CD4-positive, alpha-beta T cell (primary cell): ENCODE measurements around the gene ZRANB3. TPM values are rescaled to one million over a fixed set of nuclear protein-coding genes. Genes with fewer than 3 reads are reported as not detected.
"Not testable (repeated sequence)": the region's sequence is repeated elsewhere in the genome, so short reads cannot be mapped to it uniquely, and the experiment has no call there.

Experiments used
- ATAC-seq: fragments of 200-7000 bp; cut with Tn5 transposase; one replicate; pipeline ENCODE4 v1.10.0; 2022; ENCODE audit warnings: mild to moderate bottlenecking; ENCODE audit not compliant: poor library complexity
- CTCF ChIA-PET: fragments of 350-600 bp; sonication (Branson Sonifier 250); formaldehyde crosslinking; loops from one replicate; lab custom pipeline; 2021; ENCODE audit warnings: antibody characterized with exemption, inconsistent platforms; lab: Charles Lee
- POLR2A ChIA-PET: fragments of 350-600 bp; sonication (Branson Sonifier 250); formaldehyde crosslinking; loops from one replicate; lab custom pipeline; 2021; ENCODE audit warnings: antibody characterized with exemption, inconsistent platforms; lab: Charles Lee
- DNase-seq, 14 experiments: peaks; one replicate each; pipeline ENCODE4 v3.0.0-alpha.2; 2013 to 2020; ENCODE audit warnings: mixed read lengths in 2 of 14
- H3K27ac ChIP-seq, 2 donors: one replicate each; pipeline versions ENCODE4 v1.5.1 to v1.7.0; 2013; ENCODE audit warnings: low read length in 2 of 2, low read depth in 1 of 2, mild to moderate bottlenecking in 1 of 2
- H3K27me3 ChIP-seq, 2 experiments: 1 replicate in 1 of 2; 2 replicates in 1 of 2; pipeline versions ENCODE4 v1.6.1 to v1.7.0; 2013; ENCODE audit warnings: low read length in 2 of 2, control low read depth in 1 of 2, mild to moderate bottlenecking in 1 of 2, moderate library complexity in 1 of 2; ENCODE audit not compliant: insufficient read depth in 2 of 2, control insufficient read depth in 1 of 2
- H3K36me3 ChIP-seq: one replicate; pipeline ENCODE4 v1.6.1; 2013; ENCODE audit warnings: low read length, control low read depth; ENCODE audit not compliant: insufficient read depth
- H3K4me1 ChIP-seq: one replicate; pipeline ENCODE4 v1.6.1; 2013; ENCODE audit warnings: low read length, control low read depth; ENCODE audit not compliant: insufficient read depth
- H3K4me3 ChIP-seq: one replicate; pipeline ENCODE4 v1.5.1; 2013; ENCODE audit warnings: mild to moderate bottlenecking, low read length, moderate library complexity
- H3K9me3 ChIP-seq, 2 experiments: 1 replicate in 1 of 2; 2 replicates in 1 of 2; pipeline versions ENCODE4 v1.6.1 to v1.7.0; 2013; ENCODE audit warnings: low read length in 2 of 2, mild to moderate bottlenecking in 2 of 2, control low read depth in 1 of 2, moderate library complexity in 1 of 2; ENCODE audit not compliant: control insufficient read depth in 1 of 2, insufficient read depth in 1 of 2
- H3K27ac Mint-ChIP-seq: one replicate; pipeline ENCODE4 v1.8.0; 2020; ENCODE audit warnings: mixed read lengths
- H3K27me3 Mint-ChIP-seq: one replicate; pipeline ENCODE4 v1.8.0; 2021; ENCODE audit warnings: mixed read lengths
- H3K36me3 Mint-ChIP-seq: one replicate; pipeline ENCODE4 v1.8.0; 2021; ENCODE audit warnings: low read depth, mixed read lengths
- H3K4me1 Mint-ChIP-seq: one replicate; pipeline ENCODE4 v1.8.0; 2021; ENCODE audit warnings: low read depth, mixed read lengths
- H3K4me3 Mint-ChIP-seq: one replicate; pipeline ENCODE4 v1.8.0; 2020; ENCODE audit warnings: mild to moderate bottlenecking, mixed read lengths
- H3K9me3 Mint-ChIP-seq: one replicate; pipeline ENCODE4 v1.8.0; 2020; ENCODE audit warnings: mixed read lengths
- CTCF ChIP-seq: fragments of 200-600 bp; IDR thresholded peaks from one replicate; pipeline ENCODE4 v1.8.0; 2022; ENCODE audit warnings: antibody characterized with exemption, mild to moderate bottlenecking
- intact Hi-C, 2 experiments: fragments of 100-400 bp; cut with DNase I in 1 of 2; cut with micrococcal nuclease in 1 of 2; formaldehyde crosslinking; loops; one replicate each; pipeline versions ENCODE4 v1.15.1 to v1.9.0; 2023 to 2025; cut with DNase I, micrococcal nuclease
- total RNA-seq, 174 experiments: library from RNA in 2 of 174; stranded (reverse) in 2 of 174; gene quantifications; one replicate each; pipeline ENCODE4 v1.2.3 and lab custom pipeline; 2021 to 2026

Gene ZRANB3
- total RNA-seq, 2 experiments from 2014 or later = 3.9 to 4.2 TPM

DNA sequence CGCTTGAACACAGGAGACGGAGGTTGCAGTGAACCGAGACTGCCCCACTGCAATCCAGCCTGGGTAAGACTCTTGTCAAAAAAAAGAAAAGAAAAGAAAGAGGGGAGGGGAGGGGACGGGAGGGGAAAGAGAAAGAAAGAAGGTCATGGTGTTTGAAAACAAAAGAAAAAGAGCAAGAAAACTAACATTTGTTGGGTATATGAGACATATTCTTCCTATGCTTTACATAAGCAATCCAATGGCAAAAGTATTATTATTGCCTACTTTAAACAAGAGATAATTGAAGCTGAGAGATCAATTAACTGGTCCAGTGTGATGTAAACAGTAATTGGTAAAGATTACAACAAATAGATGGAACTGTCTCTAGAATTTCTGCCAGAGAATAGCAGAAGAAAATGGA is 157.3 kb downstream of the ZRANB3 start:
- Mint-ChIP-seq H3K4me3 (no peak overlapping the region), H3K36me3 (peaks cover 51% of the 10 kb centered on the region), H3K9me3 (peaks cover 21% of the 10 kb centered on the region), H3K4me1 (no peaks in the 10 kb centered on the region), H3K27me3 (no peaks in the 10 kb centered on the region), H3K27ac (no peak overlapping the region)
- H3K4me3 ChIP-seq = no peak overlapping the region
- H3K36me3 ChIP-seq = no peaks in the 10 kb centered on the region
- intact Hi-C loops = no loop called here
- DNase-seq (no peak), ATAC-seq (no peak)
- no peaks in the 10 kb centered on the region for H3K27me3 ChIP-seq
- no peak overlapping the region for H3K27ac ChIP-seq
- CTCF ChIA-PET = no interaction called here
- no peak for TF ChIP-seq CTCF
- H3K9me3 ChIP-seq = peaks cover 3 to 12% of the 10 kb centered on the region in 2 experiments
- no peaks in the 10 kb centered on the region for H3K4me1 ChIP-seq
- POLR2A ChIA-PET = no interaction called here

DNA sequence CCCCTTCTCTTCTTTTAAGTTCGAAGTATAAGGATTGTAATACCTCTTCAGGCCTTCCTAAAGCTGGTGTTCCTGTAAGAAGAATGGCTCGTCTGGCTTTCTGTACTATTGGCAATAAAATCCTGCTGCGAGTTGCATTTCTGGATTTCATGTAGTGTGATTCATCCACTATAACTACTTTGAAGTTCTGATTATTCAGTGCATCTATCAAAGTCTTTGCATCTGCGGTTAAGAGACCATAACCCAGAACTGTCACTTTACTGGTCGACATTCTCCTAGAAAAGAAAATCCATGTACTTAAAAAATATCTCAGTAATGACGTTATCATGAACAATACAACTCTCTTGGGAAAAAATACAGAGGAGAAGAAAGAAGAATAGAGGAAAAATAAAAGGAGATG is 181.1 kb downstream of the ZRANB3 start:
- ATAC-seq (no peak), DNase-seq (no peak)
- Histone ChIP-seq H3K4me3 (no peak overlapping the region), H3K9me3 (peaks cover 19 to 26% of the 10 kb centered on the region in 2 experiments), H3K4me1 (no peaks in the 10 kb centered on the region), H3K27ac (no peak overlapping the region), H3K36me3 (no peaks in the 10 kb centered on the region), H3K27me3 (no peaks in the 10 kb centered on the region)
- Mint-ChIP-seq H3K36me3 (peaks cover 55% of the 10 kb centered on the region), H3K27ac (no peak overlapping the region), H3K9me3 (peaks cover 4% of the 10 kb centered on the region), H3K4me1 (no peaks in the 10 kb centered on the region), H3K27me3 (no peaks in the 10 kb centered on the region), H3K4me3 (no peak overlapping the region)
- POLR2A ChIA-PET = no interaction called here
- no peak for TF ChIP-seq CTCF
- intact Hi-C loops = no loop called here
- CTCF ChIA-PET = no interaction called here

DNA sequence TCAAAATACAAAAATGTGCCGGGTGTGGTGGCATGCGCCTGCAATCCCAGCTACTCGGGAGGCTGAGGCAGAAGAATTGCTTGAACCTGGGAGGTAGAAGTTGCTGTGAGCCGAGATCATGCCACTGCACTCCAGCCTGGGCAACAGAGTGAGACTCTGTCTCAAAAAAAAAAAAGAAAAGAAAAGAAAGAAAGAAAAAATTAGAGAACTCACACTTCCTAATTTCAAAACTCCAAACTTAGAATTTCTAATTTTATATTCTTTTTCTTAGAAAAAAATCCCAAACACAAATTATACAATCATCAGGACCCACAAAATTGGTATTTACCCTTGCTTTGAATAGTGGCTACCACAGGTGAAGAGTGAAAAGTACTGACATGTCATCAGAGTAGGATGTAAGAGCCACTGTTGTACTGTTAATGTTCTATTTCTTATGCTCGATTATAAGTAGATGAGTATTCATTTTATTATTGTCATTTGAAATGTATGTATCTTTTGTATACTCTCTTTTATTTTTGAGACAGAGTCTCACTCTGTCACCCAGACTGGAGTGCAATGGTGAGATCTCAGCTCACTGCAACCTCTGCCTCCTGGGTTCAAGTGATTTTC is 182.8 kb downstream of the ZRANB3 start:
- H3K27ac ChIP-seq, H3K4me3 ChIP-seq, H3K4me1 ChIP-seq, H3K27me3 ChIP-seq, POLR2A ChIA-PET, ATAC-seq, H3K4me1 Mint-ChIP-seq, H3K36me3 ChIP-seq, intact Hi-C loops, H3K4me3 Mint-ChIP-seq, DNase-seq, H3K9me3 Mint-ChIP-seq, H3K27me3 Mint-ChIP-seq, H3K27ac Mint-ChIP-seq, CTCF ChIA-PET: not testable (repeated sequence)
- H3K9me3 ChIP-seq = peaks cover 19 to 26% of the 10 kb centered on the region in 2 experiments
- H3K36me3 Mint-ChIP-seq = peaks cover 69% of the 10 kb centered on the region

DNA sequence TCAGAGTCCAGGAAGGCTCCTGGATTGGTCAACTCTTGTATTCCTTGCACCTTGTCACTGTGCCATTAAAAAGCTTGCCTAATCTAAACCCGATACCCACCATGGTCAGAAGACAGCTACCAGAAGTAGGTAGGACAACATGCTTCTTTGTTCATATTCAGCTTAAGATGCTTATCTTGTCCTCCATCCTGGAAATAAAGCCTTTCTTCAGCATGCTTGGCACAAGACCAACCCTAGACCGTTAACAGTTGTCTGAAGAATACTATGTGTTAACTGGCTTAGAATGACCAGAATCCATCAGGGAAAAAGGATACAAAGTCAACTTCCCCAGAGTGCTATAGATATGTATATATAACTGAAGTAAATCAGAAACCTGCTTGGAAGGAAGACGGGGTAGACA is 193.9 kb downstream of the ZRANB3 start:
- H3K4me1 Mint-ChIP-seq = no peaks in the 10 kb centered on the region
- DNase-seq (no peak), ATAC-seq (no peak)
- H3K27me3 ChIP-seq = no peaks in the 10 kb centered on the region
- ChIA-PET CTCF (no interaction called here), POLR2A (no interaction called here)
- H3K36me3 Mint-ChIP-seq = peaks cover 44% of the 10 kb centered on the region
- H3K9me3 Mint-ChIP-seq = peaks cover 9% of the 10 kb centered on the region
- H3K27ac ChIP-seq = no peak overlapping the region
- H3K27ac Mint-ChIP-seq = no peak overlapping the region
- no peaks in the 10 kb centered on the region for H3K27me3 Mint-ChIP-seq
- no peaks in the 10 kb centered on the region for H3K36me3 ChIP-seq
- TF ChIP-seq CTCF = no peak
- intact Hi-C loops = no loop called here
- H3K4me3 Mint-ChIP-seq = no peak overlapping the region
- no peak overlapping the region for H3K4me3 ChIP-seq
- peaks cover 0 to 10% of the 10 kb centered on the region in 2 experiments for H3K9me3 ChIP-seq
- no peaks in the 10 kb centered on the region for H3K4me1 ChIP-seq
